Measurements from ENCODE around the gene OR11A1.

OR11A1 gene

GRCh38 chr6:29465279-29465678 is 8.4 kb upstream of the OR11A1 start:
- no peak for TF ChIP-seq REST (IDR thresholded peaks at IDR 0.05; ENCODE audit: insufficient read depth in 1 of 2, low read depth in 2 of 2, low read length in 2 of 2)
- TF ChIP-seq SIN3A (IDR thresholded peaks at IDR 0.05; ENCODE audit: borderline replicate concordance, insufficient read depth, low read length) = no peak
- no peak for TF ChIP-seq FOXP2 (optimal IDR thresholded peaks at IDR 0.05; ENCODE audit: borderline replicate concordance, extremely low read depth, extremely low read length, insufficient read depth)
- no peak for TF ChIP-seq TAF1 (IDR thresholded peaks at IDR 0.05; ENCODE audit: borderline replicate concordance, insufficient read depth, low read length)
- no peak for TF ChIP-seq POLR2AphosphoS5 (IDR thresholded peaks at IDR 0.05; ENCODE audit: low read depth, low read length)

GRCh38 chr6:29462022-29462421 is 5.2 kb upstream of the OR11A1 start:
- no peak for TF ChIP-seq TAF1 (IDR thresholded peaks at IDR 0.05; ENCODE audit: borderline replicate concordance, insufficient read depth, low read length)

GRCh38 chr6:29461021-29461814 is 4.3 kb upstream of the OR11A1 start:
- no peak for TF ChIP-seq REST (IDR thresholded peaks at IDR 0.05; ENCODE audit: insufficient read depth in 1 of 2, low read depth in 2 of 2, low read length in 2 of 2)
- no peak for TF ChIP-seq FOXP2 (optimal IDR thresholded peaks at IDR 0.05; ENCODE audit: borderline replicate concordance, extremely low read depth, extremely low read length, insufficient read depth)
- TF ChIP-seq SIN3A (IDR thresholded peaks at IDR 0.05; ENCODE audit: borderline replicate concordance, insufficient read depth, low read length) = no peak
- no peak for TF ChIP-seq POLR2AphosphoS5 (IDR thresholded peaks at IDR 0.05; ENCODE audit: low read depth, low read length)
- TF ChIP-seq TAF1 (IDR thresholded peaks at IDR 0.05; ENCODE audit: borderline replicate concordance, insufficient read depth, low read length) = no peak

GRCh38 chr6:29451471-29452193 is 5.2 kb downstream of the OR11A1 start:
- TF ChIP-seq REST (IDR thresholded peaks at IDR 0.05; ENCODE audit: insufficient read depth in 1 of 2, low read depth in 2 of 2, low read length in 2 of 2) = no peak
- TF ChIP-seq SIN3A (IDR thresholded peaks at IDR 0.05; ENCODE audit: borderline replicate concordance, insufficient read depth, low read length) = no peak
- no peak for TF ChIP-seq FOXP2 (optimal IDR thresholded peaks at IDR 0.05; ENCODE audit: borderline replicate concordance, extremely low read depth, extremely low read length, insufficient read depth)
- no peak for TF ChIP-seq TAF1 (IDR thresholded peaks at IDR 0.05; ENCODE audit: borderline replicate concordance, insufficient read depth, low read length)
- no peak for TF ChIP-seq POLR2AphosphoS5 (IDR thresholded peaks at IDR 0.05; ENCODE audit: low read depth, low read length)

- no peak for TF ChIP-seq FOXP2 (optimal IDR thresholded peaks at IDR 0.05; ENCODE audit: borderline replicate concordance, extremely low read depth, extremely low read length, insufficient read depth)
- no peak for TF ChIP-seq POLR2AphosphoS5 (IDR thresholded peaks at IDR 0.05; ENCODE audit: low read depth, low read length)
- no peak for TF ChIP-seq REST (IDR thresholded peaks at IDR 0.05; ENCODE audit: insufficient read depth in 1 of 2, low read depth in 2 of 2, low read length in 2 of 2)
- TF ChIP-seq TAF1 (IDR thresholded peaks at IDR 0.05; ENCODE audit: borderline replicate concordance, insufficient read depth, low read length) = no peak
- TF ChIP-seq SIN3A (IDR thresholded peaks at IDR 0.05; ENCODE audit: borderline replicate concordance, insufficient read depth, low read length) = no peak
Measured at GRCh38 chr6:29447670-29448069, 9.2 kb downstream of the OR11A1 start.
